HL-60/S4 (cell line): Measurements from ENCODE around the gene PDE11A.
"Not testable (repeated sequence)": the region's sequence is repeated elsewhere in the genome, so short reads cannot be mapped to it uniquely, and the experiment has no call there.

Experiments
- in situ Hi-C: fragments of 300-500 bp; cut with MboI; formaldehyde crosslinking; loops from 2 replicates; pipeline ENCODE4 v1.14.3; 2022; ENCODE audit warnings: low sequenced_read_pairs

PDE11A gene

DNA sequence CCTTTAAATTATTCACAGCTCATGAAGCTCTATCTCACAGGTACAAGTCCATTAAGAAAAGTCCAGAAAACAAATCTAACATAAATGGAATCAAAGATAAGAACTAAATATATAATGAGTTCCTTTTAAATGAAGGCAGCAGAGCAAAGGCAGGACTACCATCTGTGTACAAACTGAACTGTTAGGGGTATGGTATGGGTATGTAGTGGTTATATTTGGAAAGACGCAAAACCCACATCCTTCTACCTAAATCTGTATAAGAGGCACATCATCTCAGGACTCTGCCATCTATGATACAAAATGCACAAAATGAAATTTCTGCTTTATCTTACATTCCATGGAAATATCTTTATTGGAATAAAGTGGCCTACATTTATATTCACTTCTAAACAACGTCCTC, 59.9 kb downstream of the PDE11A start:
- in situ Hi-C loops, result no loop called here

DNA sequence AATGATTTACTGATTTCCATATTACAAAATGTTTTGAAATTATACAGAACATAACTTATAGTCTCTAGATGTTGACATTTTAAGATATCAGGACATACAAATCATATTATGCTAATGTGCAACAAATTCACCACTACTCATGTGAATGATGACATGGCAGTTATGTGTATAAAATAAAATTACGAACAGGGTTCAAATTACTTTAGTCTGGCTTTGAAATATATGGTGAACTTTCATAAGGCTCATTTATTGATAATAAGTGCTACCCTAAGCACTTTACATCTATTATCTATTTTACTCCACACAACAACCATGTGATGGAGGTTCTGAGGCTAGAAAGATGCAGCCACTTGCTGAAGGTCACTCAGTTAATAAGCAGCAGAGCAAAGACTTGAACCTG, 62.8 kb downstream of the PDE11A start:
- in situ Hi-C loops, result no loop called here

DNA sequence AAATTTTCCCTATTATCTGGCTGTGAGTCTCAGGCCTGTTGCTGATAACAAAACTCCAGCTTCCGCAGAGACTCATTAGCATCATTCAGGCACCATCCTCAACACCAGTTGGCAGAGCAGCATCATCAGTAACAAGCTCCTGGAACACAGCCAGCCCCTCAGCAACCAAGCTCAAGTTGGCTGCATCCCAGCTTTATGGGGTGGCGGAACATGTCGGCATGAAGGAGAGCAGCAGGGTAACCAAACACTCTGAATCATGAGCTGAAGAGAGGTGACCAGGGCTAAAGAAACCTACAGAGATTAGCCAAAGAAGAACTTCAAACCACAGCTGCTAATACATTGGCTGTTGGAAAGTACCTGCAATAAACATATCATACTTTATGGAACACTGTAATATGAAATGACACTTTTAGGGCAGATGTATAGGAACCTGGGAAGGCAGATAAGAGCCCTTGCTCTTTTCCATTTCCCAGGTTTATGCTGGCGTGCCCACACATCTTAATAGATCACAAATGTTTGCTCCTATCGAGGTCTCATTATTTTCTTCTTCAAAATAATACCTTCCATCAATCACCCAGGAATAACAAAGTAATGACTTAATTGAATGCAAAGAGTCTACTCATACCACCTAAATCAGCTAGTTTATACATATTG, 63.8 kb downstream of the PDE11A start:
- in situ Hi-C loops, result no loop called here

DNA sequence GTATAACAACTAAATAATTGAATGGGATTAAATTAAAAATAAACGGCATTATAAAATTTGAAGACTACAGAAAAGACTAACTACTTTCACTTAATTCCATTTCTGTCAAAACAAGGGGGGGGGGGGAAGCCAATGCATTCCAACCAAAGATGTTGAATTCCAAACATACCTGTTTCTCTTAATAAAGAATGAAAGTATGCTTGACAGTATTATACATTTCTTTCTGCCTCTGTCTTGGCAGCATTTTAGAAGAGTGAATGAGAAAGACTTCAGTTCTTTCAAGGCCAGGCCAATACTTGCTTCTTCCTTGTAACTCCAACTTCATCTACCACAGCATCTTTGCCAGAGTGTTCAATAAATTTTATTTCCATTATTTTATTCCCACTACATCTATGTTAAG, 65.9 kb downstream of the PDE11A start:
- in situ Hi-C loops, result no loop called here

DNA sequence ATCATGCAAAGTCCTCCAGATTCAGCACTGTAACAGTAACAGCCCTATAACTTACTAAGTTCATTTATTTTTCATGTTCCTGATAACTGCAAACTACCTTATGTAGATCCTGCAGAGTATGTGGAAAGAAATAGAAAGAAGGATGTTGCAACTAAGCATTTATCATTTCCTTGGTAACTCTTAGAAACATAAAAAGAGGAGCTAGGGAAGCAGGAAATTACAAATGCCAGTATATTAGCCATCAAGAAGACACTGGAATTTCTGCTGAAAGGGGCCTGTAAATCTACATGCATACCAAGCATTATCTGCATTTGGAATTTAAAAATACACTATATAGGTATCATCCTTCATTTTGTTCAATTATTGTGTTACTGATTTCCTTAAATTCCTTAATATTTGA, 66.8 kb downstream of the PDE11A start:
- in situ Hi-C loops, result no loop called here

GRCh38 chr2:178002038-178002437, 70.5 kb downstream of the PDE11A start:
- in situ Hi-C loops, result no loop called here

DNA sequence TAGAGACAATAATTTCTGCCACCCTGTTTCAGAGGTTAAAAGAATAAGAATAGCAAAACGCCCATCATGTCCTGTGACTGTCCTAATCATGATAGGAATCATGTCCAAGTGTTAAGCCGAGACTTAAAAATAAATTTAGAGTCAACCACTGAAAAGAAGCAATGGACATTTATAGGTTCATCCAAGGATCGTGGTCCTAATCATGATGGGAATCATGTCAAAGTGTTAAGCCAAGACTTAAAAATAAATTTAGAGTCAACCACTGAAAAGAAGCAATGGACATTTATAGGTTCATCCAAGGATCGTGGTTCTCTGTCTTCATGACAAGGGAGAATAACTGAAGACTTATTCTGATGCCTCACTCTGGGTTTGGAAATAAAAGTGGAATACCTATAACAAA, 73.6 kb downstream of the PDE11A start:
- in situ Hi-C loops, result no loop called here

- in situ Hi-C loops, result no loop called here
Observed at GRCh38 chr2:177998006-177998405, 74.6 kb downstream of the PDE11A start.

DNA sequence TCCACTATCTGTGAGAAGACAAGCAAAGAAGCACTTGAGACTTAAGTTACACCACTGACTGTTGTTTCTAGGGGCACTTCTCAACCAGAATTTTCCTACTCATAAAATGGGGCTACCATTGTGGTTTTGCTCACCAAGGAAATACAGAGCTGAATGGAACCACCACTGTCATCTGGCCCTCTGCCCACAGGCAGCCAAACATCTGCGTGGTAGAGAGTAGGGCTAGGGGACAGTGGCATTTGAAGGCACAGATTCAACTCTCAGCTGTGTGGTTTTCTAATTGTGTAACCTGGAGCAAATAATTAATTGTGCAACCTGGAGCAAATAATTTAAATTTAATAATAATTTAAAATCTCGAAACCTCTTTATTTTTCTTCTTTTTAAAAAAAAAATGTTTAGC, 79.6 kb downstream of the PDE11A start:
- in situ Hi-C loops, result no loop called here

- in situ Hi-C loops, result no loop called here
Observed at GRCh38 chr2:177989029-177989885, 83.3 kb downstream of the PDE11A start.

DNA sequence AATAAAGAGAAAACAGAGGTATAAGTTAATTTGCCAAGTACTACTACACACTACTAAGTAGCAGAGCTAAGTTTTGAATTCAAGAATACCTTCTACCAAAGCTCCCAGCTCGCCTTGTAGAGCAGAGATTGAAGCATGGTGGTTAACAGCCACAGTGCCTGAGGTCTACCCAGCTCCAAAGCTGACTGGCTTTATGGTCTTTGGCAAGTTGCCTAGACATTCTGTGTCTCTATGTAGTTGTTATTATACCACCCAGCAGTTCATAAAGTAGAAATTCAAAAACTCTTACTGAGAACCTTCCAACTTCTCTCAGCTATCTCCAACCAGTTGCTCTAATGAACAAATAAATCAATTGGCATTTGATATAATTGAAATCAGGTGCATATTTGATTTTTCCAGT, 87.8 kb downstream of the PDE11A start:
- in situ Hi-C loops, result no loop called here

- in situ Hi-C loops, result no loop called here
Observed at GRCh38 chr2:177983183-177983788, 89.3 kb downstream of the PDE11A start.

DNA sequence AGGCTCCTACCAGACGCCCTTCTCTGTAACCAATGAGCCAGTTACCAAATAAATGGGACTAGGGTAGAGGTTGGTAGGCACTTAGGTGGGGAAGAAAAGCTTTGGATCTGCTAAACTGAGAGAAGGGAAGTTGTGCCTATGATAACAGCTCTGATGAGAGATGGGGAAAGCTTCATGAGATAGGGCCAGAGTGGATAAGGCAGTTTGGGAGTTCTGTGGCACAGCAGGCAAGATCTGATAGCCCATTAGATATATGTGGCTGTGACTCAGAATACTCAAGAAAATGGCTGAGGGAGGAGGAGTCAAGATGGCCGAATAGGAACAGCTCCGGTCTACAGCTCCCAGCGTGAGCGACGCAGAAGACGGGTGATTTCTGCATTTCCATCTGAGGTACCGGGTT, 99.8 kb downstream of the PDE11A start:
- in situ Hi-C loops, result no loop called here

GRCh38 chr2:177972123-177972522, 100.5 kb downstream of the PDE11A start:
- in situ Hi-C loops, result no loop called here

DNA sequence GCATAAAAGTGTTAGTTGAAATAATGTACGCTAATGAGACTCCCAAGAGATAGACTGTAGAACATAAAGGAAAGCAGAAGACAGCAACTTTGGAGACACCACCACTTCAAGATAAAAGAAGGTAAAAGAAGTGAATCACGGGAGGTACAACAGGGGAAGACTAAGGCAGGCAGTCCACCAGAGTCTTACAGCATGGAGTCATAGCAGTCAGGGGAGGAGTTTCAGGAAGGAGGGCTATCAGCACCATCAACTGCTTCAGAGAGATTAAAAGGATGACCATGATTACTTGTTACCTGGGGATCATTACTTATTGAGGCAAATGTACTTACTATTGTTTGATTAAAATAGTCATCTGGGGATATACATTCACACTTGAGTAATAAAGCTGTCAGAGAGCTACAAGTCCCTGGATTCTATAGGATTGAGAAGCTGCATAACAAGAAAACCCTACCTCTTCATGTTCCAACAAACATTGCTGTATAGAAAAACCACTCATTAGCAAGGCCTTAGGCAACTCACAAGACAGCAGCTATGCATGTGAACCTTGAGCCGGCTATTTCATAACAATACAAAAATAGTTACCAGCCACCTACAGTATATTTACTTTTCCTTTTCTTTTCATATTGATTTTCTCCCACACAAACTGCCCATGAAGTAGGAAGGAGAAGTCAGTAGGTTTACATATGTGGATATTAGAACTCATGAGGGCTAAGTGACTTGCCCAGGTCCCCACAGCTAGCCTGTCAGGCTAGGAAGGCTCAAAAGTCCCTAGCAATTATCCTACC, 101.7 kb downstream of the PDE11A start:
- in situ Hi-C loops, result no loop called here

DNA sequence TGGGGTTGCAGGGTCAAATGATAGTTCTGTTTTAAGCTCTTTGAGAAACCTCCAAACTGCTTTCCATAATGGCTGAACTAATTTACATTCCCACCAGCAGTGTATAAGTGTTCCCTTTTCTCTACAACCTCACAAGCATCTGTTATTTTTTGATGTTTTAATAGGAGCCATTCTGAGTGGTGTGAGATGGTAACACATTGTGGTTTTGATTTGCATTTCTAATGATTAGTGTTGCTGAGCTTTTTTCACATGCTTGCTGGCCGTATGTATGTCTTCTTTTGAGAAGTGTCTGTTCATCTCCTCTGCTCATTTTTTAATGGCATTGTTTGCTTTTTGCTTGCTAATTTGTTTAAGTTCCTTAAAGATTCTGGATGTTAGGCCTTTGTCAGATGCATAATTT, 107.7 kb downstream of the PDE11A start:
- in situ Hi-C loops, result no loop called here

- in situ Hi-C loops, result no loop called here
Observed at GRCh38 chr2:177952151-177952550, 120.4 kb downstream of the PDE11A start.

DNA sequence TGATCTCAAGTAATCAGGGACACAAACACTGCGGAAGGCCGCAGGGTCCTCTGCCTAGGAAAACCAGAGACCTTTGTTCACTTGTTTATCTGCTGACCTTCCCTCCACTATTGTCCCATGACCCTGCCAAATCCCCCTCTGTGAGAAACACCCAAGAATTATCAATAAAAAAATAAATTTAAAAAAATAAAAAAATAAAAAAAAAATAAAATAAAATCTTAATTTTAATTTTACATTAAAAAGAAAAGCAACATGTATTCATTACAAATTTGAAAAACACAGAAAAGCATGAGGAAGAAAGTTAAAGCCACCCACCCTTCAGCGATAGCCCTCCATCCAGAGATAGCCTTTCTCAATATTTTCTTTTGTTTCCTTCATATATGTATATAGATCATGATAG, 125.0 kb downstream of the PDE11A start:
- in situ Hi-C loops, result not testable (repeated sequence)

DNA sequence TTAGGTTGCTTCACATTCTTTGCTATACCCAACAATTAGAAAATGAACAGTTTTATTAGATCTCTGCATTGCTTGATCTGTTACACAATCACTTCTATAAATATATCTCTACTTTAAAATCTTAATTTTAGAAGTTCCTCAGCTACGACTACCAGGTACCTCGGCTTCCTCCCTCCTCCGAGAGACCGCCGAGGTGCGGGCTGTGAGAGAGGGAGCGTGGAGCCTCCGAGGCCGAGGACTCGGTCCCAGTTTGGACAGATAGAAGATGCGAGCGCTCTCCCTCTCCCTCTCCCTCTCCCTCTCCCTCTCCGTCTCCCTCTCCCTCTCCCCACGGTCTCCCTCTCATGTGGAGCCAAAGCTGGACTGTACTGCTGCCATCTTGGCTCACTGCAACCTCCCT, 128.0 kb downstream of the PDE11A start:
- in situ Hi-C loops, result not testable (repeated sequence)

DNA sequence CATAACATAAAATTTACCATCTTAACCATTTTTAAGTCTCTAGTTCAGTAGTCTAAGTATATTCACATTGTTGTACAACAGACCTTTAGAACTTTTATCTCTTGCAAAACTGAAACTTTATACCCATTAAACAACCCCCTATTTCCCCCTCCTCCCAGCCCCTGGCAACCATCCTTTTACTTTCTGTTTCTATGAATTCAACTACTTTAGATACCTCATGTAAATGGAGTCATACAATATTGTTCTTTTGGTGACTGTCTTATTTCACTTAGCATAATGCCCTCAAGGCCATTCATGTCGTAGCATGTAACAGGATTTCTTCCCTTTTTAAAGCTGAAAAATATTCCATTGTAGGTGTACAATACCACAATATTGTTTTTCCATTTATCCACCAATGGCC, 129.8 kb downstream of the PDE11A start:
- in situ Hi-C loops, result no loop called here

DNA sequence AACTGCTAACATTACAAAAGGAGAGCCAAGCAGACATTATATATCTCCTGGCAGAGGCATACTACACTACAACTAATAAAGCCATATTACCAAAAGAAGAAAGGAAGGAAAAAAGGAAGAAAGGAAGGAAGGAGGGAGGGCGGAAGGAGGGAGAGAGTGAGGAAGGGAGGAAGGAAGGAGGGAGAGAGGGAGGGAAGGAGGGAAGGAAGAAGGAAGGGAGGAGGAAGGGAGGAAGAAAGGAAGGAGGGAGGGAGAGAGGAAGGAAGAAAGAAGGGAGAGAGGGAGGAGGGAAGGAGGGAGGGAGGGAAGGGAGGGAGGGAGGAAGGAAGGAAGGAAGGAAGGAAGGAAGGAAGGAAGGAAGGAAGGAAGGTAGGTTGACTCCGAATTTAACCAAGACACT, 133.4 kb downstream of the PDE11A start:
- in situ Hi-C loops, result no loop called here
